Measurements from ENCODE around the gene TFPT. TPM values are rescaled to one million over a fixed set of nuclear protein-coding genes. Genes with fewer than 3 reads are reported as not detected.
A peak's percentile ranks its signal among the peaks of the same experiment; 100 is the strongest.

Gene TFPT
- total RNA-seq, 4 donors from 2014 or later: 7.7 to 17.9 (median 13.5) TPM

- intact Hi-C loops (cut with DNase I): no loop called here
- Histone ChIP-seq H3K4me3 (replicated peaks in 1 of 3) (no peak overlapping the region), H3K36me3 (peaks cover 37 to 40% of the 10 kb centered on the region in 2 donors), H3K4me1 (peaks cover 21 to 34% of the 10 kb centered on the region in 2 donors), H3K27me3 (no peaks in the 10 kb centered on the region), H3K27ac (no peak overlapping the region), H3K9me3 (no peaks in the 10 kb centered on the region)
- TF ChIP-seq POLR2A (IDR thresholded peaks at IDR 0.05): no peak
- no peak for TF ChIP-seq CTCF (IDR thresholded peaks at IDR 0.05)
- 95 to 97% methylated on average over 3 of the region's 3 CpGs for WGBS, 2 donors
- no peak for DNase-seq
Observed at GRCh38 chr19:54141356-54141755, 25.9 kb upstream of the TFPT start.

GRCh38 chr19:54138489-54139256 lies 23.2 kb upstream of the TFPT start:
- intact Hi-C loops (cut with DNase I): no loop called here
- Histone ChIP-seq H3K27me3 (no peaks in the 10 kb centered on the region), H3K36me3 (peaks cover 11 to 13% of the 10 kb centered on the region in 2 donors), H3K9me3 (no peaks in the 10 kb centered on the region), H3K27ac (peak overlapping the region in 1 of 3 donors; percentile 96), H3K4me3 (replicated peaks in 1 of 3) (peak overlapping the region; percentile 92 to 100 (median 97)), H3K4me1 (peaks cover 26 to 41% of the 10 kb centered on the region in 2 donors)
- DNase-seq: no peak
- 29 to 43% methylated on average over 8 to 21 of the region's 31 CpGs for WGBS, 2 donors
- TF ChIP-seq CTCF (IDR thresholded peaks at IDR 0.05) (no peak), POLR2A (IDR thresholded peaks at IDR 0.05) (no peak)

DNA sequence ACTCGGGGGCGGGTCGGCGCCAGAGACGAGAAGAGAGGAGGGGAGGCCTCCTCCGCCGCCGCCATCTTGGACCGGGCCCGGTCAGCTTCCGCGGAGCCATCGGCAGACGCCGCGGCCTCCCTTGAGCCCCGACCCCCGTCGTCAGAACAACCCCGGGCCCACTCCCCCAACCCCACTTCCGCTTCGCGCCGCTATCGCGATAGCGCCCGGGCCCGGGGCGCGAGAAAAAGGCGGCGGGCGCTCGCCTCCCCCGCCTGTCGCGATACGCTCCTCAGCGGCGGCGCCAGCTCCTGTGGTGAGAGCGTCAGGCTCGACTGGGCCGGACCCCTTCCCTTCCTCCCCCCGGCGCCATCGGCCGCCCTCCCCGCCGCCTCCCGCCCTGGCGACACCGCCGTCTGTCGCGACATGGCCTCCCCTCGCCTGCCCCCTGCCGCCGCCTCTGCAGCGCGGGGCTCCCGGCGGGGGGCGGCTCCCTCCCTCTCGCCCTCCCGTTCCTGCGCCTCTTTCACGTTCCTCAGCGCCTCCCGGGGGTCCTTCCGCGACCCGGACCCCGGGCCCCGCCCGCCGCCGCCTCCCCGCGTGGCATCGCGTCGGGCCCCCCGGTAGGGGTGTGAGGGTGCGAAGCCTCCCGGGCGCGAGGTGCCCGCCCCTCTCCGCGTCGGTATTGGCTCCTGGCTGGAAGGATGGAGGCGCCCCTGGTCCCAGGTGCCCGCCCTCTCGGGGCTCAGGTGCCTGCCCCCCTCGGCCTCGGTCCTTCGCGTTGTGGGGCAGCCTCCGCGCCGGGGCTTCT lies 22.4 kb upstream of the TFPT start, which contains the start of gene CNOT3:
Gene CNOT3 (plus strand): TSS at position 64 of the 790 bp plus-strand sequence. CDS start 5,217 bp downstream, outside the sequence.
- WGBS, 2 donors: 3 to 7% methylated on average over 6 to 7 of the region's 103 CpGs
- Histone ChIP-seq H3K4me3 (replicated peaks in 1 of 3) (peak within 1 kb of the TSS; percentile 92 to 100 (median 97)), H3K27ac (peak within 1 kb of the TSS; percentile 89 to 96 (median 96)), H3K27me3 (no peaks in the 10 kb centered on the region), H3K9me3 (no peaks in the 10 kb centered on the region), H3K4me1 (peaks cover 26 to 41% of the 10 kb centered on the region in 2 donors), H3K36me3 (peaks cover 3 to 6% of the 10 kb centered on the region in 2 donors)
- TF ChIP-seq POLR2A (IDR thresholded peaks at IDR 0.05) (peak in 1 of 2 donors; percentile 88), CTCF (IDR thresholded peaks at IDR 0.05) (no peak)
- intact Hi-C loops (cut with DNase I): no loop called here
- peak; percentile 23 to 31 for DNase-seq

GRCh38 chr19:54136864-54137698 lies 21.6 kb upstream of the TFPT start:
- Histone ChIP-seq H3K4me1 (peaks cover 26 to 40% of the 10 kb centered on the region in 2 donors), H3K4me3 (replicated peaks in 1 of 3) (peak overlapping the region; percentile 2 to 100 (median 97)), H3K36me3 (peaks cover 0 to under 1% of the 10 kb centered on the region in 2 donors), H3K27me3 (no peaks in the 10 kb centered on the region), H3K9me3 (no peaks in the 10 kb centered on the region), H3K27ac (no peak overlapping the region)
- TF ChIP-seq POLR2A (IDR thresholded peaks at IDR 0.05) (peak in 1 of 2 donors; percentile 90), CTCF (IDR thresholded peaks at IDR 0.05) (no peak)
- WGBS, 2 donors: 0% methylated on average over 18 to 34 of the region's 46 CpGs
- DNase-seq: peak; percentile 100
- intact Hi-C loops (cut with DNase I): no loop called here
